ENCODE results near the gene TRPV3.
"Not testable (repeated sequence)": the region's sequence is repeated elsewhere in the genome, so short reads cannot be mapped to it uniquely, and the experiment has no call there.

TRPV3 gene

DNA sequence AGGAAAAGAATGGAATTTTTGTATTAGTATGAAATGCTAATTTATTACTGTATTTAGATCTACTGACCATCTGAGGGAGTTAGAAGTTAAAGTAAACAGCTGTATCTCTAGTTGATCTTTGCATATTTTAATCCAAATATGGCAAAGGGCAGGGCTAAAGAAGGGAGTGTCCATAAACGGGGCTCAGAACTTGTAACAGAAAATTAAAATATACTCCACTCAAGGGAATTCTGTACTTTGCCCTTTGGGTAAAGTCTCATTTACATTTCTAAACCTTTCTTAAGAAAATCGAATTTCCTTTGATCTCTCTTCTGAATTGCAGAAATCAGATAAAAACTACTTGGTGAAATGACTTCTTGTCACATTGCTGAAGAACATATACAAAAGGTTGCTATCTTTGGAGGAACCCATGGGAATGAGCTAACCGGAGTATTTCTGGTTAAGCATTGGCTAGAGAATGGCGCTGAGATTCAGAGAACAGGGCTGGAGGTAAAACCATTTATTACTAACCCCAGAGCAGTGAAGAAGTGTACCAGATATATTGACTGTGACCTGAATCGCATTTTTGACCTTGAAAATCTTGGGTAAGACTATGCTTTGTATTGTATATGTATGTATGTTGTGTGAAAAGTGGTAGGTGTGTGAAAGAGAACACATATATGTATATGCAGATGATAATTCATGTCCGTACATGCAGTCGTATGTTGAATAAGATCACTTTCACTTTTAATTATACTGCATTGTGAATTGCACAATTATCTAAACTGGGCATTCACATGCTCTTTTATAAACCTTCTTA is 81.6 kb downstream of the TRPV3 start, which contains the start of gene ASPA:
TSS of gene ASPA (plus strand) at position 186 of the 799 bp plus-strand sequence. CDS start at position 349, 163 bp downstream.
- in situ Hi-C loops (cut with MboI; ENCODE audit: low sequenced_read_pairs): no loop called here

GRCh38 chr17:3475251-3475685 is 82.3 kb downstream of the TRPV3 start:
- in situ Hi-C loops (cut with MboI; ENCODE audit: low sequenced_read_pairs): no loop called here

- in situ Hi-C loops (cut with MboI; ENCODE audit: low sequenced_read_pairs): no loop called here
These were observed 83.4 kb downstream of the TRPV3 start for GRCh38 chr17:3474212-3474611.

DNA sequence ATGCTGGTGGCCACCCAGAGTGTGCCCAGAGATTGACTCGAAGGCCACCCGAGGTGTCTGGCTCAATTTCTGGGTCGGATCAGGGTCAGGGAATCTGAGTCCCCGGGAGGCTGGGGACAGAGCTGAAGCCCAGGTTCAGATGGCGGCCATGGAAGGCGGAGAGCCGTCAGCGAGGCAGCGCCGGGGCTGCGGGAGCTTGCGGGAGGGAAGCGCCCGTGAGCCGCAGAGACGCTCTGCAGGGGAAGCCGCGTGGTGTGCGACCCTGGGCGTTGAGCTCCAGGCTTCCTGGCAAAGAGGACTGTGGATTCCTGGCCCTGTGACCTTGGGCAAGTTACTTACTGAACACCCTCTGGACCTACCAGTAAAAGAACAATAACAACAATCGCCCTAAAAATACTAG is 85.5 kb downstream of the TRPV3 start:
- in situ Hi-C loops (cut with MboI; ENCODE audit: low sequenced_read_pairs): no loop called here

GRCh38 chr17:3471599-3471998 is 86.0 kb downstream of the TRPV3 start, which contains the start of gene SPATA22:
Gene SPATA22 (minus strand): TSS chr17:3471819. CDS start chr17:3469325, 2,494 bp downstream.
- in situ Hi-C loops (cut with MboI; ENCODE audit: low sequenced_read_pairs): no loop called here

- in situ Hi-C loops (cut with MboI; ENCODE audit: low sequenced_read_pairs): no loop called here
These were observed 88.1 kb downstream of the TRPV3 start for GRCh38 chr17:3469529-3469928.

- in situ Hi-C loops (cut with MboI; ENCODE audit: low sequenced_read_pairs): not testable (repeated sequence)
These were observed 91.3 kb downstream of the TRPV3 start for GRCh38 chr17:3466355-3466754.

Measured in hTERT RPE-1 (cell line).